HG02588 (cell line): ENCODE data around the gene KLRF2.

Experiments
- ATAC-seq: cut with Tn5 transposase; IDR thresholded peaks from one replicate; pipeline ENCODE4 v1.9.1; 2021; ENCODE audit warnings: mild to moderate bottlenecking, moderate library complexity; ENCODE audit not compliant: unreplicated experiment

KLRF2 gene

GRCh38 chr12:9933958-9934357 lies 52.7 kb downstream of the KLRF2 start:
- ATAC-seq, result no peak

DNA sequence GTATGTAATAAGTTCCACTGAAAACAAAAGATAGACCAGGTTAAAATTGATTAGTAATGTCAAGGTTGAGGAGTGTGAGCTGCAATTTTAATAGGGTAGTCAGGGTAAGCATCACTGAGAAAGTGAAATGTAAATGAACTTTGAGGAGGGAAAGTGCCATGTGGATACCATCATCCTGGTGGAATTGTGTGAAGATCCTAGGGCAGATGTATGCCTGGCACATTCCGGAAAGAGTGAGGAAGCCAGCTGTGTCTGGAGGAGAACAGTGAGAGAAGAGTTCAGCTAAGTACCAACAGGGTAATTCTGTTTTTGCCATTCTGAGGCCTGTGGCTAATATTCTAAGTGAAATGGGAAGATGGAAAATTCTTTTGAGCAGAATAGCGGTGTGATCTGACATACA lies 53.7 kb downstream of the KLRF2 start:
- no peak for ATAC-seq

- ATAC-seq, result no peak
Observed at GRCh38 chr12:9936591-9936990, 55.3 kb downstream of the KLRF2 start.

DNA sequence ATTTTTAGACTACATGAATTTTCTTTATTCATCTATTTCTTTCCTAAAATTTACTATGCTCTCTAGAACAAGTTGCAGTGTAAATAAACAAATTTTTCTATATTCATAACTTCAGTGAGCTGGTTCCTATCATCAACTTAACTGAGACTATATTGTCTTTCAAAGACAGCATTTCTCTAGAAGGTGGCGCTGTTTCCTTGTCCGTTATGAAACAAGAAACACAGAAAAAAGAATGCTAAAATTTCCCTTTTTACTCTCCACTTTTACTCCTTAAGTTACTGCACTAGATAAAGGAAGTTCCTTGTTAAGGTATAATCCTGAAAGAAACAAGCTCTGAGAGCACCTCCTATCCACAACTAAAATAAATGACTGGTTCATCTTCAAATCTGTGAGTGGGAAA lies 59.1 kb downstream of the KLRF2 start:
- no peak for ATAC-seq

GRCh38 chr12:9941838-9942237 lies 60.5 kb downstream of the KLRF2 start:
- no peak for ATAC-seq

DNA sequence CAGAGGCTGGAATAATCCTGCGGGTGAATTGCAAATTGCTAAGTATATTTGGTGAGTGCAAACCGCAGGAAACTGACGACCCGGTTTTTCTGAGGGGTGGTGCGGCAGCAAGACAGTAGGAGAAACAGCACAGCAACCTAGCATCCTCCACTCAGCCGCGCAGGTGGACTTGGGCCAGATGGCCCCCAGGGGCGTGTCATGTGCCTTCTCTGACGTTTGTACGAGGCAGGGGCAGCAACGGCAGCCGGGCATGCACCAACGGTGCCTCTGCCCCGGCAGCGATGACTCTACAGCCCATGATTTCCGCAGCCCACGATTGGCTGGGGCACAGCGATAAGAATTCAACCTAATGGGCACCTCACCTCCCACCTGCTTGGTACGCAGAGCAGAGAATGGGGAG lies 62.0 kb downstream of the KLRF2 start:
- no peak for ATAC-seq

DNA sequence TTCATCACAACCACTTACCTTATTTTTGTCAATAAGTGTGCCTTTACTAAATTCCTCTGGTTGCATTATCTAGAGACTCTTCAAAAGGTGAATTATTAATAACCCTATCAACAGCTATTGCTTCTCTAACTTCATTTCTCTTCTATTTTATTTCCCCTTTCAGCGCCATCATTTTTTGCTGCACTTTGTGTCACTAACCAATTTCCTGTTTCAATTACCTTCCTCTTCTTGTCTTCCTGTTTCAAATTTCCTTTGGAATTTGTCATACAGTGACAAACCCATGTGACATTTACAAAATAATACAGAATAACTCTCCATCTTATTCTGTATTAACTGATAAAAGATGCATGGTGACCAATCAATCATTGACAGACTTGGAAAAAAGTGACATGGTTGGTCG lies 63.1 kb downstream of the KLRF2 start:
- ATAC-seq, result no peak
